Progenitor cell of endocrine pancreas (in vitro differentiated cells): ENCODE data around the gene SCYGR3. TPM values are rescaled to one million over a fixed set of nuclear protein-coding genes. Genes with fewer than 3 reads are reported as not detected.

Source experiments
- DNase-seq: peaks from one replicate; pipeline ENCODE4 v3.0.0; 2021; ENCODE audit warnings: low spot score; ENCODE audit not compliant: unreplicated experiment
- H3K27ac Mint-ChIP-seq: 2 replicates; pipeline ENCODE4 v1.8.0; 2021; ENCODE audit warnings: mild to moderate bottlenecking, moderate library complexity, mixed read lengths
- H3K27me3 Mint-ChIP-seq: 2 replicates; pipeline ENCODE4 v1.8.0; 2021; ENCODE audit warnings: mixed read lengths
- H3K36me3 Mint-ChIP-seq: 2 replicates; pipeline ENCODE4 v1.8.0; 2022; ENCODE audit warnings: mixed read lengths; ENCODE audit not compliant: insufficient read depth
- H3K4me1 Mint-ChIP-seq: 2 replicates; pipeline ENCODE4 v1.8.0; 2021; ENCODE audit warnings: low read depth, mixed read lengths
- H3K4me3 Mint-ChIP-seq: 2 replicates; pipeline ENCODE4 v1.8.0; 2021; ENCODE audit warnings: low read depth, mild to moderate bottlenecking, moderate library complexity, mixed read lengths
- H3K9me3 Mint-ChIP-seq: 2 replicates; pipeline ENCODE4 v1.8.0; 2021; ENCODE audit warnings: low read depth, mixed read lengths
- CTCF ChIP-seq: fragments of 200-600 bp; sonication (generic); IDR thresholded peaks from one replicate; pipeline ENCODE4 v1.5.0; 2021; ENCODE audit warnings: antibody characterized with exemption, mild to moderate bottlenecking; ENCODE audit not compliant: unreplicated experiment
- long read RNA-seq: library from polyadenylated mRNA; unstranded; transcript quantifications from one replicate; pipeline ENCODE4 v2.0.0, GENCODE V29; 2020
- total RNA-seq: library from RNA; stranded (reverse); gene quantifications from 2 replicates; pipeline ENCODE4 v1.2.1, GENCODE V29; 2021

Gene SCYGR3, protein sequence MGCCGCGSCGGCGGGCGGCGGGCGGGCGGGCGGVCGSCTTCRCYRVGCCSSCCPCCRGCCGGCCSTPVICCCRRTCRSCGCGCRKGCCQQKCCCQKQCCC
- total RNA-seq = not detected in 2 replicates
- long read RNA-seq = 0 reads

DNA sequence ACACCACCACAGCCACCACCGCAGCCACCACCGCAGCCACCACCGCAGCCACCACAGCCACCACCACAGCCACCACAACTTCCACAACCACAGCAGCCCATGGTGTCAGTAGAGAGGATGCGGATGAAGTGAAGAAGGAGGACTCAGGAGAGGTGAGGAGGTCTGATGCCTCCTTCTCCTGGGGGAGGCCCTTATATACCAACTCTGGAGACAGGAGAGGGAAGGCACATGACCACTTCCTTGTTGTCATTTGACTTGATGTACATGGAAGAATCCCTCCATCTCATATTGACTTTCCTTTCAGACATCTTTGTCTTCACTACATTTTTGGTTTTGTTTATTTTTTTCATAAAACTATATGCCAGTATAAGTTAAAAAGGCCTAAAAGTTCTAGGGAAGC, at the start of gene SCYGR3:
Gene SCYGR3, minus strand, starts transcription at position 101 of the 400 bp plus-strand sequence. Its CDS starts 0 bp downstream, at position 101.
- peaks cover 18% of the 10 kb centered on the region for H3K27me3 Mint-ChIP-seq
- no peaks in the 10 kb centered on the region for H3K9me3 Mint-ChIP-seq
- no peak for DNase-seq
- no peak within 1 kb of the TSS for H3K4me3 Mint-ChIP-seq
- no peak for TF ChIP-seq CTCF
- H3K4me1 Mint-ChIP-seq = no peaks in the 10 kb centered on the region
- H3K36me3 Mint-ChIP-seq = no peaks in the 10 kb centered on the region
- peak within 1 kb of the TSS; percentile 33 for H3K27ac Mint-ChIP-seq

- H3K4me3 Mint-ChIP-seq = no peak overlapping the region
- no peaks in the 10 kb centered on the region for H3K9me3 Mint-ChIP-seq
- no peaks in the 10 kb centered on the region for H3K36me3 Mint-ChIP-seq
Measured at GRCh38 chr2:227661827-227662226, 47.2 kb upstream of the SCYGR3 start.

GRCh38 chr2:227661025-227661649, 46.5 kb upstream of the SCYGR3 start:
- TF ChIP-seq CTCF = no peak
- DNase-seq = no peak
- Mint-ChIP-seq H3K4me3 (no peak overlapping the region), H3K9me3 (no peaks in the 10 kb centered on the region), H3K4me1 (peaks cover 13% of the 10 kb centered on the region), H3K27ac (no peak overlapping the region), H3K36me3 (no peaks in the 10 kb centered on the region), H3K27me3 (no peaks in the 10 kb centered on the region)

More at GRCh38 chr2:227661827-227662226, 47.2 kb upstream of the SCYGR3 start:
- DNase-seq = no peak
- Mint-ChIP-seq H3K27ac (no peak overlapping the region), H3K27me3 (no peaks in the 10 kb centered on the region), H3K4me1 (peaks cover 13% of the 10 kb centered on the region)
- TF ChIP-seq CTCF = no peak

- no peak for TF ChIP-seq CTCF
- no peaks in the 10 kb centered on the region for H3K36me3 Mint-ChIP-seq
- H3K4me3 Mint-ChIP-seq = no peak overlapping the region
- H3K9me3 Mint-ChIP-seq = no peaks in the 10 kb centered on the region
- H3K27me3 Mint-ChIP-seq = no peaks in the 10 kb centered on the region
- no peak for DNase-seq
- no peak overlapping the region for H3K27ac Mint-ChIP-seq
- H3K4me1 Mint-ChIP-seq = peaks cover 17% of the 10 kb centered on the region
Measured at GRCh38 chr2:227657199-227657845, 42.7 kb upstream of the SCYGR3 start.

- no peak overlapping the region for H3K4me3 Mint-ChIP-seq
- peaks cover 3% of the 10 kb centered on the region for H3K4me1 Mint-ChIP-seq
- no peak for TF ChIP-seq CTCF
- no peaks in the 10 kb centered on the region for H3K36me3 Mint-ChIP-seq
- DNase-seq = no peak
- H3K27ac Mint-ChIP-seq = no peak overlapping the region
- no peaks in the 10 kb centered on the region for H3K9me3 Mint-ChIP-seq
- H3K27me3 Mint-ChIP-seq = no peaks in the 10 kb centered on the region
Measured at GRCh38 chr2:227655454-227655853, 40.8 kb upstream of the SCYGR3 start.
